ENCODE data around the gene SLC10A3. TPM values are rescaled to one million over a fixed set of nuclear protein-coding genes. Genes with fewer than 3 reads are reported as not detected.

SLC10A3 gene
- total and polyA plus RNA-seq, 7 experiments from 2014 or later = 11.7 to 58.7 (median 20.1) TPM

DNA sequence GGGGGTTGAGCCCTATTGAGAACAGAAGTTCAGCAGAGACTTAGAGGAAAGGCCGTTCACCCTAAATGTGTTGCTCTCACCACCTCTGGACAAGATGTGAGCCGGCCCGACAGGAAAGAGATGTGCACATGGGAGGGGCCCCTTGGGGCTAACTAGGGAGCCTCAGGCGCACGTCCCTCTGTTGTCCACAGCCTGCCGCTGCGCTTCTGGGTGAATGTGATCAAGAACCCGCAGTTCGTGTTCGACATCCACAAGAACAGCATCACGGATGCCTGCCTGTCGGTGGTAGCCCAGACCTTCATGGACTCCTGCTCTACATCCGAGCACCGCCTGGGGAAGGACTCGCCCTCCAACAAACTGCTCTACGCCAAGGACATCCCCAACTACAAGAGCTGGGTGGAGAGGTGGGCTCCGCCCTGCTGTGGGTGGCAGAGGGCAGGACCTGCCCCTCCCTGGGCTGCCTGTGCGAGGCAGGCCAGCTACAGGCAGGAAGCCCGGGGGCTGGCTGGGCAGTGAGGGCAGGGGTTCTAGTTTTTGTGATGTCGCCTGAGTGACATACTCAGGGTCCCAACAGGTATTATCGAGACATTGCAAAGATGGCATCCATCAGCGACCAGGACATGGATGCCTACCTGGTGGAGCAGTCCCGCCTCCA, 19.4 kb downstream of the SLC10A3 start:
- Mint-ChIP-seq H3K27me3 (no peaks in the 10 kb centered on the region), H3K36me3 (peaks cover 0 to 5% (median 0%) of the 10 kb centered on the region in 5 donors), H3K4me3 (no peak overlapping the region), H3K4me1 (peaks cover 0 to 5% (median 4%) of the 10 kb centered on the region in 7 donors), H3K9me3 (peaks cover 0 to 2% (median 0%) of the 10 kb centered on the region in 11 donors), H3K27ac (no peak overlapping the region)
- Histone ChIP-seq H3K27ac (ENCODE audit: low read depth, low read length) (no peak overlapping the region), H3K4me3 (ENCODE audit: low read length) (no peak overlapping the region), H3K9me3 (ENCODE audit: control insufficient read depth in 2 of 3, low read length in 3 of 3) (no peaks in the 10 kb centered on the region), H3K36me3 (ENCODE audit: control insufficient read depth in 2 of 3, insufficient read depth in 3 of 3, low read length in 3 of 3) (peaks cover 0 to 47% (median 0%) of the 10 kb centered on the region in 3 experiments), H3K4me1 (ENCODE audit: control insufficient read depth in 2 of 2, insufficient read depth in 2 of 2, low read length in 2 of 2) (no peaks in the 10 kb centered on the region), H3K27me3 (ENCODE audit: control insufficient read depth in 2 of 2, insufficient read depth in 2 of 2, low read length in 2 of 2) (no peaks in the 10 kb centered on the region)
- ChIA-PET POLR2A (no interaction called here), CTCF (no interaction called here)
- ATAC-seq = no peak
- no peak for DNase-seq
- intact Hi-C loops (cut with micrococcal nuclease) = no loop called here

DNA sequence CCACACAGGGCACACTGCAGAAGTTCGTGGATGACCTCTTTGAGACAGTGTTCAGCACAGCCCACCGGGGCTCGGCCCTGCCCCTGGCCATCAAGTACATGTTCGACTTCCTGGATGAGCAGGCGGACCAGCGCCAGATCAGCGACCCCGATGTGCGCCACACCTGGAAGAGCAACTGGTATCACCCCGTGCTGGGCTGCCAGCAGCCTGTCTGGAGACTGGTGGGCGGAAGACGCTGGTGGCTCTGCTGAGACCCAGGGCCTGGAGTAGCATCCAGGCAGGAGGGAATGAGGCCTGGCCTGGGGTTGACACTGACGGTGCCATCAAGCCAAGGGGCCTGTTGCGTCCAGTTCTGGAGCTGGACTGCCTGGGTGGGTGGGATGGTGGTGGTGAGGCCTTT, 20.0 kb downstream of the SLC10A3 start:
- DNase-seq = no peak
- POLR2A ChIA-PET = no interaction called here
- intact Hi-C loops (cut with micrococcal nuclease) = no loop called here

DNA sequence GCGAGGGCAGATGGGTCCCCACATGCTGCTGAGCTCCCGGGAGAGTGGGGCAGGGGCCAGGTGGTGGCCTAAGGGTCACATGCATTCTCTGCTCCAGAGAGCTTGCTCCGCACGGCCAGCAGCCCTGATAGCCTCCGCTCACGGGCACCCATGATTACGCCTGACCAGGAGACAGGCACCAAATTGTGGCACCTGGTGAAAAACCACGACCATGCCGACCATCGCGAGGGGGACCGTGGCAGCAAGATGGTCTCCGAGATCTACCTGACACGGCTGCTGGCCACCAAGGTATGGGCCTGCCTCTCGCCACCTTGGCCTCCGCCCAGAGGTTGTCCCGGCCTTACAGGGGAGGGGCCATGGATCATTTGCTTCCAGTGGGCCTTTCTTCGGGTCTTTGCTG, 20.5 kb downstream of the SLC10A3 start:
- POLR2A ChIA-PET = no interaction called here
- no peak overlapping the region for H3K27ac ChIP-seq (ENCODE audit: low read depth, low read length)
- no peaks in the 10 kb centered on the region for H3K36me3 Mint-ChIP-seq
- H3K27me3 Mint-ChIP-seq = no peaks in the 10 kb centered on the region
- H3K9me3 ChIP-seq (ENCODE audit: control insufficient read depth in 2 of 3, low read length in 3 of 3) = no peaks in the 10 kb centered on the region
- H3K4me3 ChIP-seq (ENCODE audit: low read length) = no peak overlapping the region
- no peak overlapping the region for H3K4me3 Mint-ChIP-seq
- intact Hi-C loops (cut with micrococcal nuclease) = no loop called here
- peaks cover 0 to 2% (median 0%) of the 10 kb centered on the region in 11 donors for H3K9me3 Mint-ChIP-seq
- H3K4me1 Mint-ChIP-seq = peaks cover 0 to 2% (median 0%) of the 10 kb centered on the region in 7 donors
- H3K27me3 ChIP-seq (ENCODE audit: control insufficient read depth in 2 of 2, insufficient read depth in 2 of 2, low read length in 2 of 2) = no peaks in the 10 kb centered on the region
- no peak for DNase-seq
- H3K4me1 ChIP-seq (ENCODE audit: control insufficient read depth in 2 of 2, insufficient read depth in 2 of 2, low read length in 2 of 2) = no peaks in the 10 kb centered on the region
- H3K36me3 ChIP-seq (ENCODE audit: control insufficient read depth in 2 of 3, insufficient read depth in 3 of 3, low read length in 3 of 3) = peaks cover 0 to 59% (median 0%) of the 10 kb centered on the region in 3 experiments
- no peak for ATAC-seq
- CTCF ChIA-PET = no interaction called here
- no peak overlapping the region for H3K27ac Mint-ChIP-seq

More for the DNA sequence above, 20.0 kb downstream of the SLC10A3 start:
- CTCF ChIA-PET = no interaction called here
- H3K4me3 ChIP-seq (ENCODE audit: low read length) = no peak overlapping the region
- peaks cover 0 to 53% (median 0%) of the 10 kb centered on the region in 3 experiments for H3K36me3 ChIP-seq (ENCODE audit: control insufficient read depth in 2 of 3, insufficient read depth in 3 of 3, low read length in 3 of 3)
- Mint-ChIP-seq H3K4me3 (no peak overlapping the region), H3K27me3 (no peaks in the 10 kb centered on the region), H3K9me3 (peaks cover 0 to 2% (median 0%) of the 10 kb centered on the region in 11 donors), H3K36me3 (peaks cover 0 to 2% (median 0%) of the 10 kb centered on the region in 5 donors), H3K27ac (no peak overlapping the region), H3K4me1 (peaks cover 0 to 2% (median under 1%) of the 10 kb centered on the region in 7 donors)
- no peaks in the 10 kb centered on the region for H3K27me3 ChIP-seq (ENCODE audit: control insufficient read depth in 2 of 2, insufficient read depth in 2 of 2, low read length in 2 of 2)
- ATAC-seq = no peak
- H3K9me3 ChIP-seq (ENCODE audit: control insufficient read depth in 2 of 3, low read length in 3 of 3) = no peaks in the 10 kb centered on the region
- H3K27ac ChIP-seq (ENCODE audit: low read depth, low read length) = no peak overlapping the region
- H3K4me1 ChIP-seq (ENCODE audit: control insufficient read depth in 2 of 2, insufficient read depth in 2 of 2, low read length in 2 of 2) = no peaks in the 10 kb centered on the region

DNA sequence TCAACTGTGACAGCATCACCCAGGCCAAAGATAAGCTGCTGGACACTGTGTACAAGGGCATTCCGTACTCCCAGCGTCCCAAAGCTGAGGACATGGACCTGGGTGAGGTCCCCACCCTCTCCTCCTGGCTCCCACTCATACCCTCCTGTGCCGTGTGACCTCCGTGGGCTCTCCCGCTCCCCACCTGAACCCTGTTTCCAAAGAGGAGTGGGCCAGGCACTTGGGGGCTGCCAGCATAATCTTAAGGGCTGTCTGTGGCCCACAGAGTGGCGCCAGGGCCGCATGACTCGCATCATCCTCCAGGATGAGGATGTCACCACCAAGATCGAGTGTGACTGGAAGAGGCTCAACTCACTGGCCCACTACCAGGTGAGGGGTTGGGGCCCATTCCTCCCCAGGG, 21.3 kb downstream of the SLC10A3 start:
- H3K9me3 ChIP-seq (ENCODE audit: control insufficient read depth in 2 of 3, low read length in 3 of 3) = no peaks in the 10 kb centered on the region
- Mint-ChIP-seq H3K4me1 (peaks cover 0 to 2% (median 0%) of the 10 kb centered on the region in 7 donors), H3K36me3 (no peaks in the 10 kb centered on the region), H3K9me3 (peaks cover 0 to 2% (median 0%) of the 10 kb centered on the region in 11 donors), H3K27ac (no peak overlapping the region), H3K27me3 (no peaks in the 10 kb centered on the region), H3K4me3 (no peak overlapping the region)
- ChIA-PET CTCF (no interaction called here), POLR2A (no interaction called here)
- H3K4me3 ChIP-seq (ENCODE audit: low read length) = no peak overlapping the region
- intact Hi-C loops (cut with micrococcal nuclease) = no loop called here
- H3K27me3 ChIP-seq (ENCODE audit: control insufficient read depth in 2 of 2, insufficient read depth in 2 of 2, low read length in 2 of 2) = no peaks in the 10 kb centered on the region
- H3K27ac ChIP-seq (ENCODE audit: low read depth, low read length) = no peak overlapping the region
- H3K4me1 ChIP-seq (ENCODE audit: control insufficient read depth in 2 of 2, insufficient read depth in 2 of 2, low read length in 2 of 2) = no peaks in the 10 kb centered on the region
- ATAC-seq (no peak), DNase-seq (no peak)
- H3K36me3 ChIP-seq (ENCODE audit: control insufficient read depth in 2 of 3, insufficient read depth in 3 of 3, low read length in 3 of 3) = peaks cover 0 to 66% (median 0%) of the 10 kb centered on the region in 3 experiments

DNA sequence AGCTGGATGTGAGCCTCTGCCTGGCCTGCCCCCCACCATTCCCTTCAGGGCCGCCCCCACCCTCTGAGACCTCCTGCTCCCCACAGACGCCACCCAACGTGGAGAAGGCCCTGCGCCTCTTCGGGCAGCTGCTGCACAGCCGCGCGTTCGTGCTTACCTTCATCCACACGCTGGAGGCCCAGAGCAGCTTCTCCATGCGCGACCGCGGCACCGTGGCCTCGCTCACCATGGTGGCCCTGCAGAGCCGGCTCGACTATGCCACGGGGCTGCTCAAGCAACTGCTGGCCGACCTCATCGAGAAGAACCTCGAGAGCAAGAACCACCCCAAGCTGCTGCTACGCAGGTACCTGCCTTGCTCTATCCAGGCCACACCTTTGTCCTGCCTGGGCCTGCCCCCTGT, 22.2 kb downstream of the SLC10A3 start:
- Mint-ChIP-seq H3K4me1 (no peaks in the 10 kb centered on the region), H3K27me3 (no peaks in the 10 kb centered on the region), H3K9me3 (peaks cover 0 to 2% (median 0%) of the 10 kb centered on the region in 11 donors), H3K36me3 (no peaks in the 10 kb centered on the region), H3K27ac (no peak overlapping the region), H3K4me3 (no peak overlapping the region)
- POLR2A ChIA-PET = no interaction called here
- Histone ChIP-seq H3K27me3 (ENCODE audit: control insufficient read depth in 2 of 2, insufficient read depth in 2 of 2, low read length in 2 of 2) (no peaks in the 10 kb centered on the region), H3K4me1 (ENCODE audit: control insufficient read depth in 2 of 2, insufficient read depth in 2 of 2, low read length in 2 of 2) (no peaks in the 10 kb centered on the region), H3K36me3 (ENCODE audit: control insufficient read depth in 2 of 3, insufficient read depth in 3 of 3, low read length in 3 of 3) (peaks cover 0 to 72% (median 0%) of the 10 kb centered on the region in 3 experiments), H3K27ac (ENCODE audit: low read depth, low read length) (no peak overlapping the region), H3K9me3 (ENCODE audit: control insufficient read depth in 2 of 3, low read length in 3 of 3) (no peaks in the 10 kb centered on the region), H3K4me3 (ENCODE audit: low read length) (no peak overlapping the region)
- DNase-seq (no peak), ATAC-seq (no peak)
- intact Hi-C loops (cut with micrococcal nuclease) = no loop called here
- CTCF ChIA-PET = no interaction called here

DNA sequence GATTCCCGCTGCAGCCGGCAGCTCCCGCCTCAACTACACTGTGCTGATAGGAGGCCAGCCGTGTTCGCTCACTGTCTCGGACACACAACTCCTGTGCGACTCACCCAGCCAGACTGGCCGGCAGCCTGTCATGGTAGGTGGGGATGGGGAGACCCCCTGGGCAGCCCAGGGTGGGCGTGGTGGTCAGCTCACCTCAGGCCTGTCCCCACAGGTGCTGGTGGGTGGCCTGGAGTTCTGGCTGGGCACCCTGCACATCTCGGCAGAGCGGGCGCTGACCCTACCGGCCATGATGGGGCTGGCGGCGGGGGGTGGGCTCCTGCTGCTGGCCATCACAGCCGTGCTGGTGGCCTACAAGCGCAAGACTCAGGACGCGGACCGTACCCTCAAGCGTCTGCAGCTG, 22.9 kb downstream of the SLC10A3 start:
- H3K36me3 ChIP-seq (ENCODE audit: control insufficient read depth in 2 of 3, insufficient read depth in 3 of 3, low read length in 3 of 3) = peaks cover 0 to 76% (median 0%) of the 10 kb centered on the region in 3 experiments
- peaks cover 0 to 4% (median 0%) of the 10 kb centered on the region in 7 donors for H3K4me1 Mint-ChIP-seq
- no peaks in the 10 kb centered on the region for H3K9me3 Mint-ChIP-seq
- no peak overlapping the region for H3K4me3 Mint-ChIP-seq
- DNase-seq = no peak
- no peak overlapping the region for H3K27ac ChIP-seq (ENCODE audit: low read depth, low read length)
- no peak overlapping the region for H3K27ac Mint-ChIP-seq
- H3K9me3 ChIP-seq (ENCODE audit: control insufficient read depth in 2 of 3, low read length in 3 of 3) = no peaks in the 10 kb centered on the region
- POLR2A ChIA-PET = no interaction called here
- no peaks in the 10 kb centered on the region for H3K4me1 ChIP-seq (ENCODE audit: control insufficient read depth in 2 of 2, insufficient read depth in 2 of 2, low read length in 2 of 2)
- no peaks in the 10 kb centered on the region for H3K27me3 Mint-ChIP-seq
- intact Hi-C loops (cut with micrococcal nuclease) = no loop called here
- no peaks in the 10 kb centered on the region for H3K36me3 Mint-ChIP-seq
- H3K4me3 ChIP-seq (ENCODE audit: low read length) = no peak overlapping the region
- H3K27me3 ChIP-seq (ENCODE audit: control insufficient read depth in 2 of 2, insufficient read depth in 2 of 2, low read length in 2 of 2) = no peaks in the 10 kb centered on the region
- no peak for ATAC-seq
- CTCF ChIA-PET = no interaction called here

DNA sequence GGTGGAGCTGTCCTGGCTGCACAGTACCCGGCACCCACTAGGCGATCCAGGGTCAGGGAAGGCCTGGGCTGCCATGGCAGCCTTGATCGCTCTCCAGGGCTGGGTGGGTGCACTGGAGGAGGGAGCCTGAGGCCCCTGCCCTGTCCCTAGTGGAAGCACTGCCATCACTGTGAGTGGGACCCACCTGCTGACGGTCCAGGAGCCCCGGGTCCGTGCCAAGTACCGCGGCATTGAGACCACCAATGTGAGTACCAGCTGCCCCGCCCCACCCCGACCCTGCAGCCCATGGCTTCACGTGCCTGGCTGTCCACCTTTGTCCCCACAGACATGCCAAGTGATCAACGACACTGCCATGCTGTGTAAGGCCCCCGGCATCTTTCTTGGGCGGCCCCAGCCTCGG, 23.5 kb downstream of the SLC10A3 start:
- CTCF ChIA-PET = no interaction called here
- POLR2A ChIA-PET = interaction anchor here (1.3 kb wide), 1 partner anchor 9 kb away, joined by 4 read pairs; no protein-coding TSS in a partner anchor
- no peak for DNase-seq

More for the DNA sequence above, 23.5 kb downstream of the SLC10A3 start:
- ATAC-seq = no peak
- H3K27me3 Mint-ChIP-seq = no peaks in the 10 kb centered on the region
- no peak overlapping the region for H3K27ac ChIP-seq (ENCODE audit: low read depth, low read length)
- no peak overlapping the region for H3K4me3 Mint-ChIP-seq
- H3K36me3 ChIP-seq (ENCODE audit: control insufficient read depth in 2 of 3, insufficient read depth in 3 of 3, low read length in 3 of 3) = peaks cover 0 to 75% (median 0%) of the 10 kb centered on the region in 3 experiments
- no peaks in the 10 kb centered on the region for H3K9me3 ChIP-seq (ENCODE audit: control insufficient read depth in 2 of 3, low read length in 3 of 3)
- H3K4me1 Mint-ChIP-seq = peaks cover 0 to 4% (median 0%) of the 10 kb centered on the region in 7 donors
- no peak overlapping the region for H3K4me3 ChIP-seq (ENCODE audit: low read length)
- no peaks in the 10 kb centered on the region for H3K9me3 Mint-ChIP-seq
- no peak overlapping the region for H3K27ac Mint-ChIP-seq
- no peaks in the 10 kb centered on the region for H3K4me1 ChIP-seq (ENCODE audit: control insufficient read depth in 2 of 2, insufficient read depth in 2 of 2, low read length in 2 of 2)
- H3K27me3 ChIP-seq (ENCODE audit: control insufficient read depth in 2 of 2, insufficient read depth in 2 of 2, low read length in 2 of 2) = no peaks in the 10 kb centered on the region
- intact Hi-C loops (cut with micrococcal nuclease) = no loop called here
- no peaks in the 10 kb centered on the region for H3K36me3 Mint-ChIP-seq
